CD14-positive monocyte (primary cell): Measurements from ENCODE around the gene HSP90B1. TPM values are rescaled to one million over a fixed set of nuclear protein-coding genes. Genes with fewer than 3 reads are reported as not detected.

ENCODE experiments used
- DNase-seq, 3 donors: peaks; one replicate each; pipeline ENCODE4 v3.0.0-alpha.2; 2011 to 2022
- H2AFZ ChIP-seq: 2 replicates; pipeline ENCODE4 v1.6.0; 2012; ENCODE audit warnings: mild to moderate bottlenecking, low read depth, low read length, inconsistent platforms; ENCODE audit not compliant: insufficient read depth, poor library complexity, severe bottlenecking
- H3K27ac ChIP-seq, 2 donors: 1 replicate in 1 of 2; 2 replicates in 1 of 2; pipeline ENCODE4 v1.5.1; 2012 to 2013; ENCODE audit warnings: low read length in 2 of 2, control low read depth in 1 of 2, inconsistent platforms in 1 of 2, low read depth in 1 of 2, mild to moderate bottlenecking in 1 of 2
- H3K27me3 ChIP-seq, 2 donors: one replicate each; pipeline versions ENCODE4 v1.6.0 to v1.6.1; 2011 to 2013; ENCODE audit warnings: low read length in 2 of 2; ENCODE audit not compliant: control insufficient read depth in 2 of 2, insufficient read depth in 2 of 2
- H3K36me3 ChIP-seq, 2 donors: replicated peaks in 1 of 2; 1 replicate in 1 of 2; 2 replicates in 1 of 2; pipeline versions ENCODE4 v1.5.1 to v1.6.1; 2012 to 2013; ENCODE audit warnings: low read length in 2 of 2, control low read depth in 1 of 2, inconsistent platforms in 1 of 2, mild to moderate bottlenecking in 1 of 2; ENCODE audit not compliant: insufficient read depth in 2 of 2, control insufficient read depth in 1 of 2
- H3K4me1 ChIP-seq, 2 donors: 1 replicate in 1 of 2; 2 replicates in 1 of 2; pipeline versions ENCODE4 v1.5.1 to v1.6.1; 2012 to 2013; ENCODE audit warnings: low read length in 2 of 2, control low read depth in 1 of 2, inconsistent platforms in 1 of 2, mild to moderate bottlenecking in 1 of 2, moderate library complexity in 1 of 2; ENCODE audit not compliant: insufficient read depth in 2 of 2, control insufficient read depth in 1 of 2
- H3K4me2 ChIP-seq: replicated peaks from 2 replicates; pipeline ENCODE3; 2012; ENCODE audit warnings: low read length, moderate library complexity, mild to moderate bottlenecking; ENCODE audit not compliant: poor library complexity, severe bottlenecking; ENCODE audit errors: extremely low read depth
- H3K4me3 ChIP-seq, 3 experiments: fragments of 200-600 bp in 1 of 3; sonication (generic) in 1 of 3; replicated peaks in 1 of 3; 1 replicate in 2 of 3; 2 replicates in 1 of 3; pipeline ENCODE4 v1.5.1; 2011 to 2013; ENCODE audit warnings: low read length in 3 of 3, mild to moderate bottlenecking in 3 of 3, control low read depth in 2 of 3, low read depth in 2 of 3, inconsistent platforms in 1 of 3, moderate library complexity in 1 of 3
- H3K79me2 ChIP-seq: 2 replicates; pipeline ENCODE4 v1.6.0; 2012; ENCODE audit warnings: mild to moderate bottlenecking, control low read depth, inconsistent platforms, low read length, moderate library complexity; ENCODE audit not compliant: insufficient read depth
- H3K9ac ChIP-seq: 2 replicates; pipeline ENCODE4 v1.6.0; 2017; ENCODE audit warnings: low read length, mild to moderate bottlenecking; ENCODE audit not compliant: insufficient read depth, poor library complexity, severe bottlenecking
- H3K9me3 ChIP-seq, 2 donors: replicated peaks in 1 of 2; 1 replicate in 1 of 2; 2 replicates in 1 of 2; pipeline versions ENCODE4 v1.5.1 to v1.6.1; 2012 to 2013; ENCODE audit warnings: low read length in 2 of 2, control low read depth in 1 of 2; ENCODE audit not compliant: control insufficient read depth in 1 of 2, insufficient read depth in 1 of 2
- H4K20me1 ChIP-seq: 2 replicates; pipeline ENCODE4 v1.6.0; 2012; ENCODE audit warnings: mild to moderate bottlenecking, low read length, control low read depth, moderate library complexity; ENCODE audit not compliant: insufficient read depth
- H3K27ac Mint-ChIP-seq, 7 donors: one replicate each; pipeline ENCODE4 v1.8.0; 2020; ENCODE audit warnings: mild to moderate bottlenecking in 7 of 7, mixed read lengths in 7 of 7, moderate library complexity in 6 of 7, inconsistent platforms in 2 of 7
- H3K27me3 Mint-ChIP-seq, 3 donors: one replicate each; pipeline ENCODE4 v1.8.0; 2021 to 2022; ENCODE audit warnings: low read depth in 3 of 3, mild to moderate bottlenecking in 3 of 3, mixed read lengths in 3 of 3, moderate library complexity in 3 of 3, inconsistent platforms in 1 of 3
- H3K36me3 Mint-ChIP-seq, 2 donors: one replicate each; pipeline ENCODE4 v1.8.0; 2020; ENCODE audit warnings: mixed read lengths in 2 of 2, inconsistent platforms in 1 of 2, mild to moderate bottlenecking in 1 of 2
- H3K4me1 Mint-ChIP-seq: one replicate; pipeline ENCODE4 v1.8.0; 2020; ENCODE audit warnings: mild to moderate bottlenecking, mixed read lengths
- H3K4me3 Mint-ChIP-seq, 2 donors: one replicate each; pipeline ENCODE4 v1.8.0; 2020; ENCODE audit warnings: mild to moderate bottlenecking in 2 of 2, mixed read lengths in 2 of 2, moderate library complexity in 1 of 2
- H3K9me3 Mint-ChIP-seq, 7 donors: one replicate each; pipeline ENCODE4 v1.8.0; 2020 to 2022; ENCODE audit warnings: mixed read lengths in 7 of 7, mild to moderate bottlenecking in 6 of 7, moderate library complexity in 6 of 7, inconsistent platforms in 2 of 7
- CTCF ChIP-seq: fragments of 200-600 bp; IDR thresholded peaks from one replicate; pipeline ENCODE4 v1.8.0; 2022; ENCODE audit warnings: antibody characterized with exemption, mild to moderate bottlenecking
- WGBS: methylation state at CpG from one replicate; pipeline ENCODE4 v1.1.5; 2013; ENCODE audit warnings: missing lambda C conversion rate; ENCODE audit not compliant: insufficient coverage; 5-methylcytosine and 5-hydroxymethylcytosine counted together
- intact Hi-C, 2 donors: fragments of 100-400 bp; cut with micrococcal nuclease; formaldehyde crosslinking; loops; one replicate each; pipeline versions ENCODE4 v1.15.0 to v1.15.1; 2023
- polyA plus RNA-seq, 3 donors: library from polyadenylated mRNA; depleted of rRNA in 1 of 3; unstranded in 2 of 3; stranded (reverse) in 1 of 3; fragments of 300-500 nt in 2 of 3; fragments of >200 nt in 1 of 3; fragmentation: Illumina TruSeq in 2 of 3; gene quantifications; 1 replicate in 2 of 3; 2 replicates in 1 of 3; pipeline ENCODE4 v1.2.3, GENCODE V29; 2012 to 2021

HSP90B1 gene
- polyA plus RNA-seq, 3 donors = 97.9 to 177 (median 108) TPM

GRCh38 chr12:103912069-103912468, 18.1 kb upstream of the HSP90B1 start:
- Histone ChIP-seq H3K4me2 (no peak overlapping the region), H3K9ac (no peak overlapping the region), H3K9me3 (no peaks in the 10 kb centered on the region), H3K27me3 (no peaks in the 10 kb centered on the region), H2AFZ (no peak overlapping the region), H3K27ac (no peak overlapping the region), H3K4me1 (no peaks in the 10 kb centered on the region), H3K36me3 (no peaks in the 10 kb centered on the region), H3K79me2 (no peaks in the 10 kb centered on the region), H4K20me1 (no peaks in the 10 kb centered on the region), H3K4me3 (no peak overlapping the region)
- Mint-ChIP-seq H3K4me1 (peaks cover 7% of the 10 kb centered on the region), H3K4me3 (no peak overlapping the region), H3K36me3 (no peaks in the 10 kb centered on the region), H3K27me3 (peaks cover 1 to 3% (median 2%) of the 10 kb centered on the region in 3 donors), H3K9me3 (no peaks in the 10 kb centered on the region), H3K27ac (no peak overlapping the region)
- DNase-seq = no peak
- intact Hi-C loops = no loop called here
- no peak for TF ChIP-seq CTCF
- no CpG with 5 or more reads among the region's 1 CpG for WGBS

GRCh38 chr12:103913100-103913499, 17.1 kb upstream of the HSP90B1 start:
- intact Hi-C loops = no loop called here
- no peak for TF ChIP-seq CTCF
- Histone ChIP-seq H4K20me1 (no peaks in the 10 kb centered on the region), H3K9ac (no peak overlapping the region), H3K4me2 (no peak overlapping the region), H3K9me3 (peaks cover 3 to 5% of the 10 kb centered on the region in 2 donors), H3K27me3 (no peaks in the 10 kb centered on the region), H3K27ac (no peak overlapping the region), H3K4me3 (no peak overlapping the region), H3K79me2 (no peaks in the 10 kb centered on the region), H2AFZ (no peak overlapping the region), H3K4me1 (no peaks in the 10 kb centered on the region), H3K36me3 (no peaks in the 10 kb centered on the region)
- H3K9me3 Mint-ChIP-seq = peaks cover 3 to 7% (median 4%) of the 10 kb centered on the region in 7 donors
- H3K36me3 Mint-ChIP-seq = no peaks in the 10 kb centered on the region
- WGBS = 89% methylated on average over 3 of the region's 3 CpGs
- H3K27ac Mint-ChIP-seq = no peak overlapping the region
- H3K27me3 Mint-ChIP-seq = peaks cover 0 to 3% (median 1%) of the 10 kb centered on the region in 3 donors
- no peak overlapping the region for H3K4me3 Mint-ChIP-seq
- H3K4me1 Mint-ChIP-seq = peaks cover 7% of the 10 kb centered on the region
- no peak for DNase-seq
